Measurements from ENCODE around the gene TJAP1. TPM values are rescaled to one million over a fixed set of nuclear protein-coding genes. Genes with fewer than 3 reads are reported as not detected.

Gene TJAP1
- total RNA-seq, 3 donors from 2014 or later, result 20.8 to 33.8 (median 26.3) TPM

DNA sequence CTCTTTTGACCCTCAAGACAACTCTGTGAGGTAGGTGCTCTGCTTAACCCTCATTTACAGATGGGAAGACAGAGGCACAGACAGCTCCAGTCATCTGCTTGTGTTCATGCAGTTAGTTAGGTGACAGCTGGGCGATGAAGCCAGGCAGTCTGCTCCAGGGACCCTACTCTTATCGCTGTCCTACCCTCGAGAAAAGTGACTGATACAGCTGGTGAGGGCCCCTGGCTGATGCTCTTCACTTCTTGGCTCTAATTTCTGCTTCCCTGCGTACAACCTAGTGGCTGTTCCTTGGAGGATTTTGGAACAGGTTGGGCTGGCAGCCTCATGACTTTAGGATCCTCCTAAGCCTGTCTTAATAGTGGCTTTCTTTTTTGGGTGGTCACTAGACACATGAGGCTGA is 9.1 kb upstream of the TJAP1 start:
- Histone ChIP-seq H3K36me3 (ENCODE audit: low read depth) (no peaks in the 10 kb centered on the region), H3K9me3 (no peaks in the 10 kb centered on the region), H3K4me1 (ENCODE audit: low read depth) (no peaks in the 10 kb centered on the region), H3K4me3 (no peak overlapping the region)
- TF ChIP-seq, protein P1, sequence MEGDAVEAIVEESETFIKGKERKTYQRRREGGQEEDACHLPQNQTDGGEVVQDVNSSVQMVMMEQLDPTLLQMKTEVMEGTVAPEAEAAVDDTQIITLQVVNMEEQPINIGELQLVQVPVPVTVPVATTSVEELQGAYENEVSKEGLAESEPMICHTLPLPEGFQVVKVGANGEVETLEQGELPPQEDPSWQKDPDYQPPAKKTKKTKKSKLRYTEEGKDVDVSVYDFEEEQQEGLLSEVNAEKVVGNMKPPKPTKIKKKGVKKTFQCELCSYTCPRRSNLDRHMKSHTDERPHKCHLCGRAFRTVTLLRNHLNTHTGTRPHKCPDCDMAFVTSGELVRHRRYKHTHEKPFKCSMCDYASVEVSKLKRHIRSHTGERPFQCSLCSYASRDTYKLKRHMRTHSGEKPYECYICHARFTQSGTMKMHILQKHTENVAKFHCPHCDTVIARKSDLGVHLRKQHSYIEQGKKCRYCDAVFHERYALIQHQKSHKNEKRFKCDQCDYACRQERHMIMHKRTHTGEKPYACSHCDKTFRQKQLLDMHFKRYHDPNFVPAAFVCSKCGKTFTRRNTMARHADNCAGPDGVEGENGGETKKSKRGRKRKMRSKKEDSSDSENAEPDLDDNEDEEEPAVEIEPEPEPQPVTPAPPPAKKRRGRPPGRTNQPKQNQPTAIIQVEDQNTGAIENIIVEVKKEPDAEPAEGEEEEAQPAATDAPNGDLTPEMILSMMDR (IDR thresholded peaks at IDR 0.05), result no peak
- ATAC-seq (no peak), DNase-seq (no peak)
- intact Hi-C loops (cut with DNase I, micrococcal nuclease), result no loop called here

- DNase-seq (no peak), ATAC-seq (no peak)
- no peaks in the 10 kb centered on the region for H3K4me1 ChIP-seq (ENCODE audit: low read depth)
- no peaks in the 10 kb centered on the region for H3K9me3 ChIP-seq
- H3K36me3 ChIP-seq (ENCODE audit: low read depth), result no peaks in the 10 kb centered on the region
- no peak overlapping the region for H3K4me3 ChIP-seq
- intact Hi-C loops (cut with DNase I, micrococcal nuclease), result no loop called here
- TF ChIP-seq, protein P1 (IDR thresholded peaks at IDR 0.05), result no peak
Measured at GRCh38 chr6:43468748-43469681, 8.4 kb upstream of the TJAP1 start.

DNA sequence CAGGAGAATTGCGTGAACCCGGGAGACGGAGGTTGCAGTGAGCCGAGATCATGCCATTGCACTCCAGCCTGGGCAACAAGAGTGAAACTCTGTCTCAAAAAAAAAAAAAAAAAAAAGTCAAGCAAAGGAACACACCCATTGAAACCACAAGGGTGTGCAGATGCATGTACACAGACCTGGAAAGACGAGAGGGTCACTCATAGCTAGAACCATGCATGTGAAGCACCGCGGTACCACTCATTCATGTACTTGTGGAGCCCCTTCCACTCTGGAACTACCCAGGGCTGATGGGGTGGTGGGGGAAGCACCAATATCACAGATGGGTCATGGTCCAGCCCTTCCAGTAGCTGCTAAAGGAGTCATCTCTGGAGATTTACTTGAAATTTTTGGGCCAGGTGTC is 7.4 kb upstream of the TJAP1 start:
- Histone ChIP-seq H3K36me3 (ENCODE audit: low read depth) (no peaks in the 10 kb centered on the region), H3K4me1 (ENCODE audit: low read depth) (no peaks in the 10 kb centered on the region), H3K9me3 (no peaks in the 10 kb centered on the region), H3K4me3 (no peak overlapping the region)
- intact Hi-C loops (cut with DNase I, micrococcal nuclease), result no loop called here
- no peak for ATAC-seq
- TF ChIP-seq, protein P1 (IDR thresholded peaks at IDR 0.05), result no peak
- DNase-seq, result no peak

- Histone ChIP-seq H3K9me3 (no peaks in the 10 kb centered on the region), H3K4me1 (ENCODE audit: low read depth) (no peaks in the 10 kb centered on the region), H3K4me3 (no peak overlapping the region), H3K36me3 (ENCODE audit: low read depth) (no peaks in the 10 kb centered on the region)
- DNase-seq (no peak), ATAC-seq (no peak)
- intact Hi-C loops (cut with DNase I, micrococcal nuclease), result no loop called here
- TF ChIP-seq, protein P1 (IDR thresholded peaks at IDR 0.05), result no peak
Measured at GRCh38 chr6:43471399-43471798, 6.0 kb upstream of the TJAP1 start.

DNA sequence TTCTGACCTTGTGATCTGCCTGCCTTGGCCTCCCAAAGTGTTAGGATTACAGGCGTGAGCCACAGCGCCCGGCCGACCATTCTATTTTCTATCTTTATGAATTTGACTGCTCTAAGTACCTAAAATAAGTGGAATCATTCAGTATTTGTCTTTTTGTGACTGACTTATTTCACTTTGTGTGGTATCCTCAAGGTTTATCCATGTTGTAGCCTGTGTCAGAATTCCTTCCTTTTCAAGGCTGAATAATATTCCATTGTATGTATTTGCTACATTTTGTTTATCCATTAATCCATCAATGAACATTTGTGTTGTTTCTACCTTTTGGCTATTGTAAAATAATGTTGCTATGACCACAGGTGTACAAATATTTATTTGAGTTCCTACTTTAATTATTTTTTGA is 4.9 kb upstream of the TJAP1 start:
- H3K4me3 ChIP-seq, result no peak overlapping the region
- ATAC-seq (no peak), DNase-seq (no peak)
- no peaks in the 10 kb centered on the region for H3K36me3 ChIP-seq (ENCODE audit: low read depth)
- H3K9me3 ChIP-seq, result no peaks in the 10 kb centered on the region
- intact Hi-C loops (cut with DNase I, micrococcal nuclease), result no loop called here
- no peaks in the 10 kb centered on the region for H3K4me1 ChIP-seq (ENCODE audit: low read depth)
- TF ChIP-seq, protein P1 (IDR thresholded peaks at IDR 0.05), result no peak

Measured in mucosa of descending colon (tissue), 3 donors.